Vagina (tissue), 2 donors: ENCODE results near the gene SF3B2.

Experiments used
- POLR2AphosphoS5 ChIP-seq, 2 donors: sonication (generic); formaldehyde crosslinking; IDR thresholded peaks; one replicate each; pipeline ENCODE4 v1.9.0; 2017; ENCODE audit warnings: antibody characterized with exemption in 2 of 2, mild to moderate bottlenecking in 2 of 2, low read depth in 1 of 2; ENCODE audit not compliant: insufficient read depth in 1 of 2
- TF ChIP-seq, protein P1 (sequence below), 3 experiments: fragments of 450-650 bp in 2 of 3; fragments of 200-600 bp in 1 of 3; sonication (generic) in 1 of 3; IDR thresholded peaks; one replicate each; pipeline ENCODE4 v1.5.1; 2017 to 2019; ENCODE audit warnings: antibody characterized with exemption in 3 of 3, mild to moderate bottlenecking in 2 of 3, moderate library complexity in 2 of 3

DNA sequence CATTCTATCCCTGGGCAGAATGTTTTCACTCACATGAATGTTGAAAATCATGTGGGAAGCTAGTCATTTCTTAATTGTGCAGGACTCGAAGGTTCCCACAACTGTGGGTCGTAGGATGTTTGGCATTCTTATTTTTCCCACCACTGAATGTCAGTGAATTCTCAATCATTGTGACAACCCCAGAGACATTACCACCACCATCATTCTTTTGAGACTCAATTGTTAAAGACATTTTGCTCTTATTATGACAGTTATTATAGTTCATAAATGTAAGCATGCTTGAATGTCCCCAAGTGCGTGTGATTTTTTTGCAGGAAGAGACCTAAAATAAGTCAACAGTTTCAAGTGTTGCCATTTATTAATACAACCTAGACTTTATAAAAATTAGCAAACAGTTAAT, 36.9 kb downstream of the SF3B2 start:
- TF ChIP-seq, protein P1, sequence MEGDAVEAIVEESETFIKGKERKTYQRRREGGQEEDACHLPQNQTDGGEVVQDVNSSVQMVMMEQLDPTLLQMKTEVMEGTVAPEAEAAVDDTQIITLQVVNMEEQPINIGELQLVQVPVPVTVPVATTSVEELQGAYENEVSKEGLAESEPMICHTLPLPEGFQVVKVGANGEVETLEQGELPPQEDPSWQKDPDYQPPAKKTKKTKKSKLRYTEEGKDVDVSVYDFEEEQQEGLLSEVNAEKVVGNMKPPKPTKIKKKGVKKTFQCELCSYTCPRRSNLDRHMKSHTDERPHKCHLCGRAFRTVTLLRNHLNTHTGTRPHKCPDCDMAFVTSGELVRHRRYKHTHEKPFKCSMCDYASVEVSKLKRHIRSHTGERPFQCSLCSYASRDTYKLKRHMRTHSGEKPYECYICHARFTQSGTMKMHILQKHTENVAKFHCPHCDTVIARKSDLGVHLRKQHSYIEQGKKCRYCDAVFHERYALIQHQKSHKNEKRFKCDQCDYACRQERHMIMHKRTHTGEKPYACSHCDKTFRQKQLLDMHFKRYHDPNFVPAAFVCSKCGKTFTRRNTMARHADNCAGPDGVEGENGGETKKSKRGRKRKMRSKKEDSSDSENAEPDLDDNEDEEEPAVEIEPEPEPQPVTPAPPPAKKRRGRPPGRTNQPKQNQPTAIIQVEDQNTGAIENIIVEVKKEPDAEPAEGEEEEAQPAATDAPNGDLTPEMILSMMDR (IDR thresholded peaks at IDR 0.05) = no peak
- TF ChIP-seq POLR2AphosphoS5 (IDR thresholded peaks at IDR 0.05; ENCODE audit: insufficient read depth in 1 of 2, low read depth in 1 of 2) = no peak
